Endodermal cell (in vitro differentiated cells): ENCODE data around the gene QPRT. TPM values are rescaled to one million over a fixed set of nuclear protein-coding genes. Genes with fewer than 3 reads are reported as not detected.

Source experiments
- DNase-seq: peaks from one replicate; pipeline ENCODE4 v3.0.0-alpha.2; 2017
- H3K27ac ChIP-seq: 2 replicates; pipeline ENCODE4 v1.5.1; 2013; ENCODE audit warnings: mild to moderate bottlenecking, low read depth, low read length, moderate library complexity
- H3K27me3 ChIP-seq: 2 replicates; pipeline ENCODE4 v1.6.1; 2013; ENCODE audit warnings: mild to moderate bottlenecking, low read length, moderate library complexity; ENCODE audit not compliant: insufficient read depth, control insufficient read depth, poor library complexity, severe bottlenecking
- H3K36me3 ChIP-seq: 2 replicates; pipeline ENCODE4 v1.7.0; 2013; ENCODE audit warnings: mild to moderate bottlenecking, low read length, moderate library complexity; ENCODE audit not compliant: control insufficient read depth, insufficient read depth
- H3K4me1 ChIP-seq: one replicate; pipeline ENCODE4 v1.7.0; 2013; ENCODE audit warnings: low read length; ENCODE audit not compliant: control insufficient read depth, insufficient read depth
- H3K4me3 ChIP-seq: 2 replicates; pipeline ENCODE4 v1.5.1; 2013; ENCODE audit warnings: mild to moderate bottlenecking, low read length, moderate library complexity
- H3K9ac ChIP-seq: 2 replicates; pipeline ENCODE4 v1.6.1; 2013; ENCODE audit warnings: mild to moderate bottlenecking, low read length, moderate library complexity; ENCODE audit not compliant: poor library complexity, severe bottlenecking; ENCODE audit errors: extremely low read depth
- H3K9me3 ChIP-seq: 2 replicates; pipeline ENCODE4 v1.6.1; 2013; ENCODE audit warnings: mild to moderate bottlenecking, low read length, moderate library complexity; ENCODE audit not compliant: control insufficient read depth
- H3K27ac Mint-ChIP-seq: 2 replicates; pipeline ENCODE4 v1.8.0; 2020; ENCODE audit warnings: mixed read lengths
- H3K27me3 Mint-ChIP-seq: 2 replicates; pipeline ENCODE4 v1.8.0; 2021; ENCODE audit warnings: mild to moderate bottlenecking, mixed read lengths; ENCODE audit not compliant: insufficient read depth
- H3K36me3 Mint-ChIP-seq: 2 replicates; pipeline ENCODE4 v1.8.0; 2020; ENCODE audit warnings: low read depth, mixed read lengths
- H3K4me1 Mint-ChIP-seq: 2 replicates; pipeline ENCODE4 v1.8.0; 2020; ENCODE audit warnings: mixed read lengths
- H3K4me3 Mint-ChIP-seq: 2 replicates; pipeline ENCODE4 v1.8.0; 2020; ENCODE audit warnings: mild to moderate bottlenecking, moderate library complexity, mixed read lengths
- H3K9me3 Mint-ChIP-seq: 2 replicates; pipeline ENCODE4 v1.8.0; 2020; ENCODE audit warnings: mild to moderate bottlenecking, mixed read lengths
- CTCF ChIP-seq: fragments of 200-600 bp; sonication (generic); conservative IDR thresholded peaks from 2 replicates; pipeline ENCODE4 v1.5.0; 2021; ENCODE audit warnings: antibody characterized with exemption, mild to moderate bottlenecking
- WGBS, 2 experiments: methylation state at CpG; one replicate each; pipeline versions ENCODE4 v1.1.5 to v1.1.7; 2013; ENCODE audit warnings: missing lambda C conversion rate in 2 of 2, mixed read lengths in 1 of 2; ENCODE audit not compliant: insufficient coverage in 1 of 2, insufficient read length in 1 of 2; 5-methylcytosine and 5-hydroxymethylcytosine counted together
- total RNA-seq, 2 donors: library from RNA; stranded (reverse); fragmentation: NEBNext Ultra II Directional in 1 of 2; extraction: Animal tissue kit (Norgen Biotek cat#: 25700) in 1 of 2; gene quantifications; 2 replicates in 1 of 2; 3 replicates in 1 of 2; pipeline ENCODE4 v1.2.1, GENCODE V29; 2021

Gene QPRT
- total RNA-seq, 2 donors from 2014 or later: 92.3 to 109 TPM

GRCh38 chr16:29662729-29663015 lies 16.3 kb upstream of the QPRT start:
- DNase-seq: no peak
- TF ChIP-seq CTCF: no peak
- H3K27ac Mint-ChIP-seq: no peak overlapping the region
- whole genome bisulfite sequencing, 2 experiments: 90 to 95% methylated on average over 2 to 4 of the region's 4 CpGs
- no peaks in the 10 kb centered on the region for H3K9me3 Mint-ChIP-seq
- no peaks in the 10 kb centered on the region for H3K36me3 Mint-ChIP-seq
- no peaks in the 10 kb centered on the region for H3K36me3 ChIP-seq
- H3K9me3 ChIP-seq: no peaks in the 10 kb centered on the region
- H3K27ac ChIP-seq: no peak overlapping the region
- H3K9ac ChIP-seq: no peak overlapping the region
- H3K4me1 ChIP-seq: no peaks in the 10 kb centered on the region
- no peak overlapping the region for H3K4me3 ChIP-seq
- H3K27me3 Mint-ChIP-seq: no peaks in the 10 kb centered on the region
- H3K27me3 ChIP-seq: no peaks in the 10 kb centered on the region
- H3K4me1 Mint-ChIP-seq: peaks cover 16% of the 10 kb centered on the region
- H3K4me3 Mint-ChIP-seq: no peak overlapping the region

- no peak for TF ChIP-seq CTCF
- H3K27me3 ChIP-seq: no peaks in the 10 kb centered on the region
- no peaks in the 10 kb centered on the region for H3K36me3 ChIP-seq
- H3K9ac ChIP-seq: no peak within 1 kb of the TSS
- Mint-ChIP-seq H3K9me3 (no peaks in the 10 kb centered on the region), H3K4me1 (peaks cover 16% of the 10 kb centered on the region), H3K4me3 (no peak within 1 kb of the TSS), H3K27me3 (no peaks in the 10 kb centered on the region), H3K36me3 (no peaks in the 10 kb centered on the region), H3K27ac (no peak within 1 kb of the TSS)
- H3K27ac ChIP-seq: no peak within 1 kb of the TSS
- no peaks in the 10 kb centered on the region for H3K9me3 ChIP-seq
- DNase-seq: peak; percentile 58
- H3K4me1 ChIP-seq: no peaks in the 10 kb centered on the region
- WGBS, 2 experiments: 88 to 96% methylated on average over 5 to 15 of the region's 18 CpGs
- no peak within 1 kb of the TSS for H3K4me3 ChIP-seq
These were observed 15.8 kb upstream of the QPRT start, which contains the start of gene SPN for GRCh38 chr16:29663016-29663806. TSS of gene SPN (plus strand) at chr16:29663247. CDS start at chr16:29663729, 482 bp downstream.

DNA sequence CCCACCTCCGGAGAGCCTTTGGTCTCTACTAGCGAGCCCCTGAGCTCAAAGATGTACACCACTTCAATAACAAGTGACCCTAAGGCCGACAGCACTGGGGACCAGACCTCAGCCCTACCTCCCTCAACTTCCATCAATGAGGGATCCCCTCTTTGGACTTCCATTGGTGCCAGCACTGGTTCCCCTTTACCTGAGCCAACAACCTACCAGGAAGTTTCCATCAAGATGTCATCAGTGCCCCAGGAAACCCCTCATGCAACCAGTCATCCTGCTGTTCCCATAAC lies 15.2 kb upstream of the QPRT start:
- Mint-ChIP-seq H3K36me3 (no peaks in the 10 kb centered on the region), H3K27me3 (no peaks in the 10 kb centered on the region), H3K9me3 (no peaks in the 10 kb centered on the region), H3K4me3 (no peak overlapping the region), H3K27ac (no peak overlapping the region), H3K4me1 (peaks cover 16% of the 10 kb centered on the region)
- Histone ChIP-seq H3K36me3 (no peaks in the 10 kb centered on the region), H3K9me3 (no peaks in the 10 kb centered on the region), H3K4me3 (no peak overlapping the region), H3K9ac (no peak overlapping the region), H3K4me1 (no peaks in the 10 kb centered on the region), H3K27me3 (no peaks in the 10 kb centered on the region), H3K27ac (no peak overlapping the region)
- WGBS, 2 experiments: 92 to 93% methylated on average over 2 to 3 of the region's 3 CpGs
- no peak for TF ChIP-seq CTCF
- DNase-seq: no peak
